ENCODE measurements around the gene H1-8.

Gene H1-8

GRCh38 chr3:129558081-129558771 lies 15.3 kb downstream of the H1-8 start:
- no peak for TF ChIP-seq CTCF (IDR thresholded peaks at IDR 0.05; ENCODE audit: insufficient read depth, low read depth, low read length, missing control alignments)
- no peak for DNase-seq (ENCODE audit: low read depth)
- no peak overlapping the region for H3K4me3 ChIP-seq (ENCODE audit: low read depth, low read length)

GRCh38 chr3:129558772-129559564 lies 16.0 kb downstream of the H1-8 start:
- H3K4me3 ChIP-seq (ENCODE audit: low read depth, low read length): no peak overlapping the region
- no peak for TF ChIP-seq CTCF (IDR thresholded peaks at IDR 0.05; ENCODE audit: insufficient read depth, low read depth, low read length, missing control alignments)
- peak; percentile 47 for DNase-seq (ENCODE audit: low read depth)

- no peak for TF ChIP-seq CTCF (IDR thresholded peaks at IDR 0.05; ENCODE audit: insufficient read depth, low read depth, low read length, missing control alignments)
- no peak overlapping the region for H3K4me3 ChIP-seq (ENCODE audit: low read depth, low read length)
- no peak for DNase-seq (ENCODE audit: low read depth)
Observed at GRCh38 chr3:129559565-129560079, 16.6 kb downstream of the H1-8 start.

DNA sequence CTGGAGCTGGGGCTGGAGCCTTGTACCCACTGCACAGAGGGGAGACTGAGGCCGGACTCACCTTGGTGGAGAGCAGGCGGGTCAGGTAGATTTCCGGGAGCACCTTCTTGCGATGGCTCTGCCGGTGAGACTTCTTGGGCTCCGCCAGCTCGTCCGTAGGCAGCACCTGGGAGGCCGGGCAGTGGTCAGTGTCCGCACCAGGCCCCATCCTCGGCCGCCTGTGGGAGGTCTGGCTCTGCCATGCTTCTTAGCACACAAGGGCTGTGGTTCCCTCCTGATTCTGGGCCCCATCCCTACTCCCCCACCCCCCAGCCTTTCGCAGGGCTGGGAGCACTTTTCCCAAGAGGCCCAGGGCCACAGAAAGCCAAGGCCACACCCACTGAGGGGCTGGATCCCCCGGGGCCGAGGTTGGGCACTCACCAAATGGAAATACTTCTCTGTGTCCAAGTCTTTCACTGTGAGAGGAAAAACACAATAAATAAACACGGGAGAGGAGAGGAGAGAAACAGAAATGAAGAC lies 17.4 kb downstream of the H1-8 start:
- no peak overlapping the region for H3K4me3 ChIP-seq (ENCODE audit: low read depth, low read length)
- TF ChIP-seq CTCF (IDR thresholded peaks at IDR 0.05; ENCODE audit: insufficient read depth, low read depth, low read length, missing control alignments): no peak
- no peak for DNase-seq (ENCODE audit: low read depth)

GRCh38 chr3:129560911-129561594 lies 18.1 kb downstream of the H1-8 start:
- no peak overlapping the region for H3K4me3 ChIP-seq (ENCODE audit: low read depth, low read length)
- DNase-seq (ENCODE audit: low read depth): no peak
- TF ChIP-seq CTCF (IDR thresholded peaks at IDR 0.05; ENCODE audit: insufficient read depth, low read depth, low read length, missing control alignments): no peak

DNA sequence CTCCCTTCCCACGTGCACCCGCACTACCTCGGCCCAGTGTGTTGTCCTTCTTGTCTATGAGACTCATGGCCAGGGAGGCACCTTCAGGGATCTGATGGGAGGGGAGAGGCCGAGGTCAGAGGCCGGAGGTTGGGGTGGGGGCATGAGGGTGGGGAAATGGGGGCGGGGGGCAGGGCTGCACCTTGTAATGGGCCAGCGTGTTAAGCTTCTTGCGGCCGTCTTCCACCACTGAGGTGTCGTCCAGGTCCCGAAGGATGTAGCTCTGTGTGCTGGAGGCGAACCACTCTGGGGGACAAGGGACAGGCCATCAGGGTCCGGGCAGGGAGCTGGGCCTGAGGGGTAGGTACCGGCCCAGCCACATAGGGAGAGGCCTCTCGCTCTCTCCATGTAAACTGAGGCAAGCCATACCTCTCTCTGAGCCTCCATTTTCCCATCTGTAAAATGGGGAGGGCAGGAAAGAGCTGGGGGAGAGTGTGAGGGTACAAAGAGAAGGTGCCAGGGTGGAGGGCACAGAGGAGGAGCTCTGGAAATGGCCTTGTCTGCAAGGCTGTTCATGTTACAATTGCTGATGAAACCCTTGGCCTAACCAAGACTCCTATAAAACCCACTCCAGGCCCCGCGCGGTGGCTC lies 18.8 kb downstream of the H1-8 start:
- no peak overlapping the region for H3K4me3 ChIP-seq (ENCODE audit: low read depth, low read length)
- no peak for DNase-seq (ENCODE audit: low read depth)
- no peak for TF ChIP-seq CTCF (IDR thresholded peaks at IDR 0.05; ENCODE audit: insufficient read depth, low read depth, low read length, missing control alignments)

Data from GM12865 (cell line).